Measurements from ENCODE around the gene CPXM2.

- no peak for TF ChIP-seq EZH2phosphoT487 (IDR thresholded peaks at IDR 0.05; ENCODE audit: insufficient read depth, low read depth)
- TF ChIP-seq EZH2 (IDR thresholded peaks at IDR 0.05; ENCODE audit: insufficient read depth, poor library complexity, severe bottlenecking): no peak
These were observed 164.8 kb downstream of the CPXM2 start for GRCh38 chr10:123726836-123727235.
